Fibroblast of lung (primary cell): ENCODE results near the gene TRAPPC14. TPM values are rescaled to one million over a fixed set of nuclear protein-coding genes. Genes with fewer than 3 reads are reported as not detected.

Experiments
- DNase-seq, 2 donors: peaks; one replicate each; pipeline versions ENCODE4 v3.0.0 to v3.0.0-alpha.2; 2010; ENCODE audit warnings: low read depth in 2 of 2
- H2AFZ ChIP-seq: 2 replicates; pipeline ENCODE4 v1.5.1; 2012; ENCODE audit warnings: low read length, control low read depth, inconsistent platforms
- H3K27ac ChIP-seq: 2 replicates; pipeline ENCODE4 v1.5.1; 2011; ENCODE audit warnings: low read length, control low read depth; ENCODE audit not compliant: insufficient read depth
- H3K27me3 ChIP-seq: 2 replicates; pipeline ENCODE4 v1.5.1; 2011; ENCODE audit warnings: mild to moderate bottlenecking, low read length; ENCODE audit not compliant: control insufficient read depth, insufficient read depth
- H3K36me3 ChIP-seq: 2 replicates; pipeline ENCODE4 v1.5.1; 2011; ENCODE audit warnings: low read length; ENCODE audit not compliant: control insufficient read depth, insufficient read depth
- H3K4me1 ChIP-seq: 2 replicates; pipeline ENCODE4 v1.5.1; 2011; ENCODE audit warnings: low read length; ENCODE audit not compliant: control insufficient read depth, insufficient read depth; ENCODE audit errors: extremely low read depth
- H3K4me2 ChIP-seq: 2 replicates; pipeline ENCODE4 v1.5.1; 2011; ENCODE audit warnings: low read length, control low read depth; ENCODE audit not compliant: insufficient read depth; ENCODE audit errors: extremely low read depth
- H3K4me3 ChIP-seq, 4 experiments: fragments of 200-600 bp in 1 of 4; sonication (generic) in 1 of 4; replicated peaks in 1 of 4; 2 replicates each; pipeline ENCODE4 v1.5.1; 2011 to 2016; ENCODE audit warnings: low read length in 4 of 4, low read depth in 3 of 4, mild to moderate bottlenecking in 3 of 4, control low read depth in 2 of 4, inconsistent platforms in 1 of 4, mixed read lengths in 1 of 4; ENCODE audit not compliant: insufficient read depth in 1 of 4; ENCODE audit errors: control extremely low read depth in 1 of 4
- H3K79me2 ChIP-seq: 2 replicates; pipeline ENCODE4 v1.5.1; 2012; ENCODE audit warnings: mild to moderate bottlenecking, low read length, inconsistent platforms; ENCODE audit not compliant: control insufficient read depth, insufficient read depth
- H3K9ac ChIP-seq: 2 replicates; pipeline ENCODE4 v1.5.1; 2011; ENCODE audit warnings: mild to moderate bottlenecking, low read length, control low read depth; ENCODE audit not compliant: insufficient read depth
- H3K9me3 ChIP-seq: 2 replicates; pipeline ENCODE4 v1.5.1; 2012; ENCODE audit warnings: low read depth, low read length; ENCODE audit not compliant: control insufficient read depth, insufficient read depth
- H4K20me1 ChIP-seq: 2 replicates; pipeline ENCODE4 v1.5.1; 2011; ENCODE audit warnings: low read length; ENCODE audit not compliant: control insufficient read depth, insufficient read depth; ENCODE audit errors: extremely low read depth
- EZH2 ChIP-seq: IDR thresholded peaks from 2 replicates; pipeline ENCODE4 v1.5.1; 2012; ENCODE audit warnings: low read length, control low read depth, mild to moderate bottlenecking; ENCODE audit errors: missing control alignments
- polyA plus RNA-seq, 2 donors: library from polyadenylated mRNA; depleted of rRNA in 1 of 2; stranded (reverse) in 1 of 2; unstranded in 1 of 2; fragments of >200 nt; gene quantifications; 2 replicates each; pipeline ENCODE4 v1.2.1, GENCODE V29; 2011 to 2012; ENCODE audit warnings: missing spikeins in 1 of 2
- total RNA-seq: library from RNA; depleted of rRNA; stranded (reverse); fragments of >200 nt; gene quantifications from 2 replicates; pipeline ENCODE4 v1.2.1, GENCODE V29; 2014
- TF ChIP-seq, protein P1 (sequence below), 2 donors: IDR thresholded peaks in 1 of 2; conservative IDR thresholded peaks in 1 of 2; 1 replicate in 1 of 2; 2 replicates in 1 of 2; pipeline ENCODE4 v1.5.1; 2011 to 2012; ENCODE audit warnings: low read length in 2 of 2, control low read depth in 1 of 2, inconsistent platforms in 1 of 2, low read depth in 1 of 2, mild to moderate bottlenecking in 1 of 2

Gene TRAPPC14
- total and polyA plus RNA-seq, 2 donors (not counting 1 experiment from before 2014, with no cell fraction given) = 1.9 to 5.9 TPM

GRCh38 chr7:100171840-100172239 lies 13.3 kb upstream of the TRAPPC14 start:
- Histone ChIP-seq H4K20me1 (no peaks in the 10 kb centered on the region), H3K9ac (no peak overlapping the region), H3K9me3 (no peaks in the 10 kb centered on the region), H3K27ac (no peak overlapping the region), H3K4me2 (no peak overlapping the region), H3K36me3 (no peaks in the 10 kb centered on the region), H3K79me2 (no peaks in the 10 kb centered on the region), H2AFZ (no peak overlapping the region), H3K4me1 (peaks cover 4% of the 10 kb centered on the region), H3K4me3 (no peak overlapping the region), H3K27me3 (no peaks in the 10 kb centered on the region)
- no peak for DNase-seq
- no peak for TF ChIP-seq EZH2
- TF ChIP-seq, protein P1, sequence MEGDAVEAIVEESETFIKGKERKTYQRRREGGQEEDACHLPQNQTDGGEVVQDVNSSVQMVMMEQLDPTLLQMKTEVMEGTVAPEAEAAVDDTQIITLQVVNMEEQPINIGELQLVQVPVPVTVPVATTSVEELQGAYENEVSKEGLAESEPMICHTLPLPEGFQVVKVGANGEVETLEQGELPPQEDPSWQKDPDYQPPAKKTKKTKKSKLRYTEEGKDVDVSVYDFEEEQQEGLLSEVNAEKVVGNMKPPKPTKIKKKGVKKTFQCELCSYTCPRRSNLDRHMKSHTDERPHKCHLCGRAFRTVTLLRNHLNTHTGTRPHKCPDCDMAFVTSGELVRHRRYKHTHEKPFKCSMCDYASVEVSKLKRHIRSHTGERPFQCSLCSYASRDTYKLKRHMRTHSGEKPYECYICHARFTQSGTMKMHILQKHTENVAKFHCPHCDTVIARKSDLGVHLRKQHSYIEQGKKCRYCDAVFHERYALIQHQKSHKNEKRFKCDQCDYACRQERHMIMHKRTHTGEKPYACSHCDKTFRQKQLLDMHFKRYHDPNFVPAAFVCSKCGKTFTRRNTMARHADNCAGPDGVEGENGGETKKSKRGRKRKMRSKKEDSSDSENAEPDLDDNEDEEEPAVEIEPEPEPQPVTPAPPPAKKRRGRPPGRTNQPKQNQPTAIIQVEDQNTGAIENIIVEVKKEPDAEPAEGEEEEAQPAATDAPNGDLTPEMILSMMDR (conservative IDR thresholded peaks at IDR 0.05 in 1 of 2, IDR thresholded peaks at IDR 0.05 in 1 of 2; ENCODE audit: low read depth in 1 of 2, low read length in 2 of 2) = no peak

- Histone ChIP-seq H3K9me3 (no peaks in the 10 kb centered on the region), H3K27ac (no peak overlapping the region), H3K36me3 (no peaks in the 10 kb centered on the region), H3K79me2 (no peaks in the 10 kb centered on the region), H3K4me1 (peaks cover 4% of the 10 kb centered on the region), H2AFZ (no peak overlapping the region), H3K27me3 (no peaks in the 10 kb centered on the region), H3K9ac (no peak overlapping the region), H3K4me2 (no peak overlapping the region), H3K4me3 (no peak overlapping the region), H4K20me1 (no peaks in the 10 kb centered on the region)
- TF ChIP-seq, protein P1 (conservative IDR thresholded peaks at IDR 0.05 in 1 of 2, IDR thresholded peaks at IDR 0.05 in 1 of 2; ENCODE audit: low read depth in 1 of 2, low read length in 2 of 2) = no peak
- no peak for TF ChIP-seq EZH2
- no peak for DNase-seq
Observed at GRCh38 chr7:100171087-100171681, 12.7 kb upstream of the TRAPPC14 start.

DNA sequence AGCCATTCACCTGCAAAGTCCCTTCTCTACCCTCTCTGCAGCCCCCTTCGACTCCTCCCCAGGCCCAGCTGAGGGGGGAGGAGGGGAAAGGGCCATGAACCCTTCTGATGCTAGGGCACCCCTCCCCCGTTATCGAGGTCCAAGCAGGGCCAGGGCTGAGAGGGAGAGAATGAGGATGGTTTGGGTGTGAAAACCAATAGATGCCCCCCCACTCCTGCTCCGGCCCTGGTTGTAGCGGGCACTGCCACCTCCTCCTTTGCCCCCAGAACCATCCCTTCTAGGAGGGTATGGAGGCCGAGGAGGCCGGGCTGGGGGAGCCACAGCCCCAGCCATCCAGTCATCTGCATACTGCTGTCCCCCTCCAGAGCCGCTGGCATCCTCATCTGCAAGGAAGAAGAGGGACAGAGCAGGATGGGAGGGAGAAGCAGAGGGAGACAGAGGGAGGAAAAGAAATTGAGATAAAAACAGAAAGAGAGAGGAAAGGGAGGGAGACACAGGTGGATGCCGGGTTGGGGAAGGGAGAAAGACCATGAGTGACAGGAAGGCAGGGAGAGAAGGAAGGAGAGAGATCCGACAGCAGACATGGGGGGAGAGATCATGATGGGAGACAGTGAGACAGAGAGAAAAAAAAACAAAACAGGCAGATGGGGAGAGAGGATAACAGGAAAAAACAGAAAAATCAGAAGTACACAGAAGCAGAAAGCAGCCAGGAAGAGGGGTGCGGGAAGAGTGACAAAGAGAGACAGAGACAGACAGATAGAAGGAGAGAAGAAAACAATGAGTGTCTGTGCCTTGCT lies 11.8 kb upstream of the TRAPPC14 start:
- Histone ChIP-seq H2AFZ (no peak overlapping the region), H4K20me1 (no peaks in the 10 kb centered on the region), H3K9ac (no peak overlapping the region), H3K36me3 (no peaks in the 10 kb centered on the region), H3K27me3 (no peaks in the 10 kb centered on the region), H3K27ac (no peak overlapping the region), H3K79me2 (no peaks in the 10 kb centered on the region), H3K9me3 (no peaks in the 10 kb centered on the region), H3K4me2 (no peak overlapping the region), H3K4me3 (no peak overlapping the region), H3K4me1 (peaks cover 4% of the 10 kb centered on the region)
- TF ChIP-seq, protein P1 (conservative IDR thresholded peaks at IDR 0.05 in 1 of 2, IDR thresholded peaks at IDR 0.05 in 1 of 2; ENCODE audit: low read depth in 1 of 2, low read length in 2 of 2) = no peak
- TF ChIP-seq EZH2 = no peak
- no peak for DNase-seq
